Nephron progenitor cell (in vitro differentiated cells): Measurements from ENCODE around the gene BEND4.
"Not testable (repeated sequence)": the region's sequence is repeated elsewhere in the genome, so short reads cannot be mapped to it uniquely, and the experiment has no call there.

Source experiments
- DNase-seq: peaks from one replicate; pipeline ENCODE4 v3.0.0; 2021
- H3K27ac Mint-ChIP-seq: 2 replicates; pipeline ENCODE4 v1.8.0; 2021; ENCODE audit warnings: mild to moderate bottlenecking, moderate library complexity, mixed read lengths
- H3K27me3 Mint-ChIP-seq: 2 replicates; pipeline ENCODE4 v1.8.0; 2021; ENCODE audit warnings: mild to moderate bottlenecking, low read depth, mixed read lengths; ENCODE audit not compliant: poor library complexity
- H3K36me3 Mint-ChIP-seq: 2 replicates; pipeline ENCODE4 v1.8.0; 2021; ENCODE audit warnings: low read depth, mixed read lengths
- H3K4me1 Mint-ChIP-seq: 2 replicates; pipeline ENCODE4 v1.8.0; 2021; ENCODE audit warnings: mixed read lengths
- H3K4me3 Mint-ChIP-seq: 2 replicates; pipeline ENCODE4 v1.8.0; 2021; ENCODE audit warnings: mild to moderate bottlenecking, moderate library complexity, mixed read lengths
- H3K9me3 Mint-ChIP-seq: 2 replicates; pipeline ENCODE4 v1.8.0; 2021; ENCODE audit warnings: mild to moderate bottlenecking, moderate library complexity, mixed read lengths
- TF ChIP-seq, protein P1 (sequence below): fragments of 200-600 bp; sonication (generic); IDR thresholded peaks from 2 replicates; pipeline ENCODE4 v1.5.0; 2021; ENCODE audit warnings: antibody characterized with exemption

BEND4 gene

DNA sequence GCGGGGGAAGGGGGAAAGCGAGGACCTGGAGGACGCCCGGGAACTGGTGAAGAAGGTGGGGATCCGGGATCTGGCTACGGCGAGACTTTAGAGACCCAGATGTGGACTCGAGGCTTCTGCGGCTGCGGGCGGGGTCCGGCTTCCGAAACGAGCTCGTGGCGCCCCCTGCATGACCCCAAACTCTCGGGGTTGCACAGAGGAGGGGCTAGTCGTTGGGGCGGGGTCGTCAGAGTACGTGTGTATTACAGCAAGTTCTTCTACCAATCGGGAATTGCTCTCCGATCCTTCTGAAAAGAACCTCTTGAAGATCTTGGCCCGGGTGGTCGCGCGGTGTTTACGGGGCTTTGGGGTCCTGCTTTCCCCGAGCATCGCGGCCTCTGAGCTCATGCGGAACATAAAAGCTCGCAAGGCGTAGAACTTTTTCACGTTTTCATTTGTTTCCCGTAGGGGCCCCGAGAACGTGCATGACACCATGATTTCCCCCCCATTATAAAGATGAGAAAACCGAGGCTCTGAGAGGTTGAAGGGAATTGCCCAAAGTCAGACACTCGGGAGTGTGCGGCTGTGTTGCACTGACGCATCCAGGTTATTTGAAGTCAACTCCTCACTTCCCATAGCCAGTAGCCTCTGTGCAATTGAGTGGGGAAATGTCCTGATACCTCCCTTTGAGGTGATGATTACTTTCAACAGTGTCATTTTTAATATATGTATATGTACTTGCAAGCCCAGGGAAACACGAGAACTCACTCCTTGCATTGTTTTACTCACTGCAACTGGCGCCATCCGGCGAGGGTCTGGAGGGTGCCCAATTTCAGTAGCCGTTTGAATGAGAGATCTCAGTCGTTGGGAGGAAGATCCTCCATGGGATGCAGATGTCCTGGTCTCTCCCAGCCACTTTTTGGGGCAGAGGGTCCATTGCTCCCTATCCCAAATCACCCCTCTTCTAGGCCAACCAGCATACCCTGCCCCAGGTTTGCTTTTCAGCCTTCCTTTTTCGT is at the start of gene BEND4:
Gene BEND4 (minus strand): TSS at position 149 of the 998 bp plus-strand sequence. CDS start 512 bp downstream, outside the sequence.
- no peak for DNase-seq
- Mint-ChIP-seq H3K36me3 (no peaks in the 10 kb centered on the region), H3K4me3 (peak within 1 kb of the TSS; percentile 82), H3K27me3 (peaks cover 93% of the 10 kb centered on the region), H3K27ac (no peak within 1 kb of the TSS), H3K4me1 (peaks cover 6% of the 10 kb centered on the region), H3K9me3 (peaks cover 10% of the 10 kb centered on the region)
- TF ChIP-seq, protein P1, sequence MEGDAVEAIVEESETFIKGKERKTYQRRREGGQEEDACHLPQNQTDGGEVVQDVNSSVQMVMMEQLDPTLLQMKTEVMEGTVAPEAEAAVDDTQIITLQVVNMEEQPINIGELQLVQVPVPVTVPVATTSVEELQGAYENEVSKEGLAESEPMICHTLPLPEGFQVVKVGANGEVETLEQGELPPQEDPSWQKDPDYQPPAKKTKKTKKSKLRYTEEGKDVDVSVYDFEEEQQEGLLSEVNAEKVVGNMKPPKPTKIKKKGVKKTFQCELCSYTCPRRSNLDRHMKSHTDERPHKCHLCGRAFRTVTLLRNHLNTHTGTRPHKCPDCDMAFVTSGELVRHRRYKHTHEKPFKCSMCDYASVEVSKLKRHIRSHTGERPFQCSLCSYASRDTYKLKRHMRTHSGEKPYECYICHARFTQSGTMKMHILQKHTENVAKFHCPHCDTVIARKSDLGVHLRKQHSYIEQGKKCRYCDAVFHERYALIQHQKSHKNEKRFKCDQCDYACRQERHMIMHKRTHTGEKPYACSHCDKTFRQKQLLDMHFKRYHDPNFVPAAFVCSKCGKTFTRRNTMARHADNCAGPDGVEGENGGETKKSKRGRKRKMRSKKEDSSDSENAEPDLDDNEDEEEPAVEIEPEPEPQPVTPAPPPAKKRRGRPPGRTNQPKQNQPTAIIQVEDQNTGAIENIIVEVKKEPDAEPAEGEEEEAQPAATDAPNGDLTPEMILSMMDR = no peak

DNA sequence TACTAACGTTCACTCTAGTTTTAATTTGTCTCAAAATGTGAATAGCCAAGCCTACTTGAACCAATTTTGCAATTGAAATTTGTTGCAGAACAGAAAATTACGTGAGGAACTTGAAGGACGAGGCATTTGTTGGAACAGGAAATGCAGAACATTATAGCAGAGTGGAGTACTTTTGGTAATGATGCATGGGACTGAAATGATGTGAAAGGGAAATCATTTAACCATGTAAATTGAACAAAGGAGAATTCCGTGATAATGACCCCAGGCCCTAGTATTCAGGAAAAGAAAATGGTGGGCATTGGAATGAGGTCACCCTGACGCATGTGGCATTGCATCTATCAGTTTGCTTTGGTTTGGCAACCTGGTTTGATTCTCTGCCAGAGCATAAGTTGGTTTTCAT is 44.9 kb upstream of the BEND4 start:
- H3K36me3 Mint-ChIP-seq = no peaks in the 10 kb centered on the region
- H3K4me3 Mint-ChIP-seq = no peak overlapping the region
- no peaks in the 10 kb centered on the region for H3K4me1 Mint-ChIP-seq
- peaks cover 3% of the 10 kb centered on the region for H3K9me3 Mint-ChIP-seq
- H3K27me3 Mint-ChIP-seq = peaks cover 2% of the 10 kb centered on the region
- TF ChIP-seq, protein P1 = no peak
- DNase-seq = no peak
- H3K27ac Mint-ChIP-seq = no peak overlapping the region

DNA sequence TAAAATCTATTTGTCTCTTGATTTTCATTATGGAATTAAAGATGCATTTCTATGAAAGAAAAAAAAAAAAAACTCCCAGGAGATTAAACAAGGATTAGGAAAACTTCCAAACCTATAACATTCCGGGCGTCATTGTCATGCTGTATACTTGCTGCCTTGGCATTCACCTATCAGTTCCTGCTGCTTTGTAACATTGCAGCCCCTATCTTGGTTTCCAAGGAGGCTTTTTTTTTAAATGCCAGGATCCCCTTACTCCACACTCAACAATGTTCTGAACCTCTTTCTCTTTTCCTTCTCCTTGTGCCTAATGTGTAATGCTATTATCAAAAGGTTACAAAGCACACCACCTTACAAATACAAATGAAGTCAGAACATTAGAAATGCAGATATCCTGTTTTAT is 20.5 kb upstream of the BEND4 start:
- Mint-ChIP-seq H3K36me3 (no peaks in the 10 kb centered on the region), H3K9me3 (peaks cover 13% of the 10 kb centered on the region), H3K27ac (no peak overlapping the region), H3K27me3 (no peaks in the 10 kb centered on the region), H3K4me3 (no peak overlapping the region), H3K4me1 (no peaks in the 10 kb centered on the region)
- no peak for DNase-seq
- TF ChIP-seq, protein P1 = no peak

DNA sequence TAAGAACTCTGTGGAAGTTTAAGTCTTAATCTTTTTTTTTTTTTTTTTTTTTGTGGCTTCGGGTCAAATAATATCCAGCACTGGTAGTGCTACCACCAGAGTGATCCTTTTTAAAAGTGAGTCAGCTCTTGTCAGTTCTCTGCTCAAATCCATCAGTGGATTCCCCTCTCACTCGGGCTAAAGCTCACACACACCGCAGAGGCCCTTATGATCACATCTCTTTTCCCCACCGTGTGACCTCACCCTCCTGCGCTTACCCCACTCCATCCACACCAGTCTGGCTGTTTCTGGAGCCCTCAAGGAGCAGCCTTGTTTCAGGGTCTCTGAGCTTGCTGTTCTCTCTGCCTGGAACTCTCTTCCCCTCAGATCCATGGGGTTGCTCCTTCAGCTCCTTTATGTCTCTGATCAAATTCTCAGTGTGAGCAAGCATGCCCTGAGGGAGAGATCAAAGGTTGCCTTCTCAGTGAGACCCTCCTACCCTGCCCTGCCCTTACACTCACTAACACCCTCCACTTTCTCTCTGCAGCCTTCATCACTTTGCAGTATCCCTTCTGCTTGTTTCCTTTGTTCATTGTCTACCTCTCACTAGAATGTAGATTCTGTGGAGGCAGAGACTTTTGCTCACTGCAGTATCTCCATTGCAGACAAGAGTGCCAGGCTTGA is 19.8 kb upstream of the BEND4 start:
- Mint-ChIP-seq H3K4me3 (no peak overlapping the region), H3K36me3 (no peaks in the 10 kb centered on the region), H3K4me1 (no peaks in the 10 kb centered on the region), H3K27me3 (no peaks in the 10 kb centered on the region), H3K27ac (no peak overlapping the region), H3K9me3 (peaks cover 7% of the 10 kb centered on the region)
- TF ChIP-seq, protein P1 = no peak
- DNase-seq = no peak

DNA sequence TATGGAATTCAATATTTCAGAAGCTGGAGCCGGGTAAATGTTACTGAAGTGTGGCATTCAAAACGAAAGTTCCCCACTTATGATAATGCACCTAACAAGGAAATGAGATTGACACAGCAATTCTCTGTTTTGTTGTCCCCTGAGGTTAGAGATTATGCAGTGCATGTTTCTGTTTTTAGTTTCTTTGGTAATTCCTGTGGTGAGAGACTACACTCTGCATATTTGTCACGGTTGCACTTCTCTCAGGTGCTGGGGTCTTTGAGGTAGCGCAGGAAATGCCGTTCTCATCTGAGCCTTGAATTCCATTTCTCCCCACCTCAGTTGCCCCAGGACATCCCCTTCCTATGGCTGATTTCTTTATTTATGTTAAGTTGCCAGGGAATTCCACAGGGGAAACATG is 15.3 kb upstream of the BEND4 start:
- Mint-ChIP-seq H3K4me1 (no peaks in the 10 kb centered on the region), H3K27ac (no peak overlapping the region)
- no peak for DNase-seq

DNA sequence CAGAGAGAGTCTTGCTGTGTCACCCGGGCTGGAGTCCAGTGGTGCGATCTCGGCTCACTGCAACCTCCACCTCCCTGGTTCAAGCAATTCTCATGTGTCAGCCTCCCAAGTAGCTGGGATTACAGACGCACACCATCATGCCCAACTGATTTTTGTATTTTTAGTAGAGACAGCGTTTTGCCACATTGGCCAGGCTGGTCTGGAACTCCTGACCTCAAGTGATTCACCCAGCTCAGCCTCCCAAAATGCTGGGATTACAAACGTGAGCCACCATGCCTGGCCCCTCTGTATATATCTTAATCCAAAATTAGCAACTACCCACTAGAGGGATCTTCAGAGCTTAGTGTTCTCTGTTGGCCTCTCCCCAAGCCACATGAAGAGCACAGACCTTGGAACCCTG is 13.7 kb upstream of the BEND4 start:
- DNase-seq, H3K4me1 Mint-ChIP-seq, H3K27ac Mint-ChIP-seq, H3K9me3 Mint-ChIP-seq, H3K4me3 Mint-ChIP-seq, H3K27me3 Mint-ChIP-seq, H3K36me3 Mint-ChIP-seq: not testable (repeated sequence)

More for the DNA sequence above, 15.3 kb upstream of the BEND4 start:
- Mint-ChIP-seq H3K4me3 (no peak overlapping the region), H3K36me3 (no peaks in the 10 kb centered on the region), H3K27me3 (no peaks in the 10 kb centered on the region), H3K9me3 (peaks cover 4% of the 10 kb centered on the region)
- TF ChIP-seq, protein P1 = no peak
